B cell (primary cell): ENCODE measurements around the gene DPPA2. TPM values are rescaled to one million over a fixed set of nuclear protein-coding genes. Genes with fewer than 3 reads are reported as not detected.

Source experiments
- ATAC-seq: fragments of 200-7000 bp; cut with Tn5 transposase; one replicate; pipeline ENCODE4 v1.10.0; 2021; ENCODE audit warnings: low read depth, mild to moderate bottlenecking, moderate number of reproducible peaks, moderate library complexity
- CTCF ChIA-PET: fragments of 350-600 bp; sonication (Branson Sonifier 250); formaldehyde crosslinking; loops from one replicate; lab custom pipeline; 2021; ENCODE audit warnings: antibody characterized with exemption, inconsistent platforms; lab: Charles Lee
- POLR2A ChIA-PET: fragments of 350-600 bp; sonication (Branson Sonifier 250); formaldehyde crosslinking; loops from one replicate; lab custom pipeline; 2021; ENCODE audit warnings: antibody characterized with exemption; lab: Charles Lee
- DNase-seq: peaks from one replicate; pipeline ENCODE4 v3.0.0; 2013
- H2AFZ ChIP-seq: 2 replicates; pipeline ENCODE4 v1.6.1; 2012; ENCODE audit warnings: mild to moderate bottlenecking, low read depth, low read length; ENCODE audit not compliant: insufficient read depth, poor library complexity, severe bottlenecking
- H3K27ac ChIP-seq, 2 donors: 1 replicate in 1 of 2; 2 replicates in 1 of 2; pipeline ENCODE4 v1.5.1; 2012 to 2013; ENCODE audit warnings: low read length in 2 of 2, mild to moderate bottlenecking in 2 of 2, moderate library complexity in 1 of 2
- H3K27me3 ChIP-seq, 4 experiments: fragments of 200-600 bp in 1 of 4; sonication (generic) in 1 of 4; replicated peaks in 1 of 4; 1 replicate in 2 of 4; 2 replicates in 2 of 4; pipeline versions ENCODE4 v1.6.1 to v1.7.0; 2013 to 2016; ENCODE audit warnings: low read length in 3 of 4, mild to moderate bottlenecking in 2 of 4, mixed read lengths in 1 of 4, moderate library complexity in 1 of 4; ENCODE audit not compliant: insufficient read depth in 4 of 4, control insufficient read depth in 3 of 4; ENCODE audit errors: control extremely low read depth in 1 of 4
- H3K36me3 ChIP-seq, 2 experiments: replicated peaks in 1 of 2; 1 replicate in 1 of 2; 2 replicates in 1 of 2; pipeline versions ENCODE4 v1.6.1 to v1.7.1; 2013; ENCODE audit warnings: low read length in 1 of 2; ENCODE audit not compliant: insufficient read depth in 2 of 2, control insufficient read depth in 1 of 2; ENCODE audit errors: control extremely low read depth in 1 of 2, extremely low read depth in 1 of 2
- H3K4me1 ChIP-seq, 2 donors: fragments of 200-600 bp in 1 of 2; sonication (generic) in 1 of 2; 1 replicate in 1 of 2; 2 replicates in 1 of 2; pipeline versions ENCODE4 v1.5.1 to v1.6.1; 2013 to 2017; ENCODE audit warnings: low read length in 2 of 2; ENCODE audit not compliant: control insufficient read depth in 2 of 2, insufficient read depth in 2 of 2
- H3K4me2 ChIP-seq: replicated peaks from 2 replicates; pipeline ENCODE3; 2012; ENCODE audit warnings: mild to moderate bottlenecking, low read depth, low read length; ENCODE audit not compliant: poor library complexity, severe bottlenecking
- H3K4me3 ChIP-seq, 5 experiments: fragments of 200-600 bp in 1 of 5; sonication (generic) in 1 of 5; 1 replicate in 3 of 5; 2 replicates in 2 of 5; pipeline versions ENCODE4 v1.5.1 to v1.7.0; 2011 to 2016; ENCODE audit warnings: low read length in 4 of 5, mild to moderate bottlenecking in 4 of 5, low read depth in 2 of 5, control low read depth in 1 of 5, moderate library complexity in 1 of 5; ENCODE audit not compliant: insufficient read depth in 1 of 5; ENCODE audit errors: control extremely low read depth in 1 of 5, extremely low read depth in 1 of 5
- H3K79me2 ChIP-seq: fragments of 200-600 bp; sonication (generic); one replicate; pipeline ENCODE4 v1.6.0; 2016; ENCODE audit warnings: low read length; ENCODE audit not compliant: control insufficient read depth, insufficient read depth
- H3K9ac ChIP-seq: fragments of 200-600 bp; sonication (generic); 2 replicates; pipeline ENCODE4 v1.6.1; 2017; ENCODE audit warnings: mild to moderate bottlenecking, low read length, moderate library complexity
- H3K9me3 ChIP-seq, 3 donors: one replicate each; pipeline versions ENCODE4 v1.6.1 to v1.7.1; 2013; ENCODE audit warnings: low read length in 2 of 3; ENCODE audit not compliant: control insufficient read depth in 2 of 3, insufficient read depth in 1 of 3; ENCODE audit errors: control extremely low read depth in 1 of 3
- H4K20me1 ChIP-seq: 2 replicates; pipeline ENCODE4 v1.6.0; 2012; ENCODE audit warnings: mild to moderate bottlenecking, low read length; ENCODE audit not compliant: insufficient read depth, control insufficient read depth, poor library complexity, severe bottlenecking
- H3K27ac Mint-ChIP-seq: one replicate; pipeline ENCODE4 v1.8.0; 2021; ENCODE audit warnings: mixed read lengths
- H3K27me3 Mint-ChIP-seq: one replicate; pipeline ENCODE4 v1.8.0; 2021; ENCODE audit warnings: mixed read lengths
- H3K4me1 Mint-ChIP-seq: one replicate; pipeline ENCODE4 v1.8.0; 2021; ENCODE audit warnings: mixed read lengths
- H3K4me3 Mint-ChIP-seq: one replicate; pipeline ENCODE4 v1.8.0; 2021; ENCODE audit warnings: mixed read lengths
- H3K9me3 Mint-ChIP-seq: one replicate; pipeline ENCODE4 v1.8.0; 2022; ENCODE audit warnings: mixed read lengths; ENCODE audit not compliant: insufficient read depth
- CTCF ChIP-seq: fragments of 200-600 bp; IDR thresholded peaks from one replicate; pipeline ENCODE4 v1.8.0; 2022; ENCODE audit warnings: antibody characterized with exemption, mild to moderate bottlenecking
- EZH2 ChIP-seq: IDR thresholded peaks from 2 replicates; pipeline ENCODE4 v1.6.1; 2012; ENCODE audit warnings: borderline replicate concordance, low read depth, mild to moderate bottlenecking, moderate library complexity, low read length; ENCODE audit not compliant: insufficient read depth, poor library complexity, severe bottlenecking
- WGBS: methylation state at CpG from one replicate; pipeline ENCODE4 v1.1.5; 2013; ENCODE audit warnings: missing lambda C conversion rate; ENCODE audit not compliant: insufficient coverage; 5-methylcytosine and 5-hydroxymethylcytosine counted together
- intact Hi-C: fragments of 100-400 bp; cut with micrococcal nuclease; formaldehyde crosslinking; loops from one replicate; pipeline ENCODE4 v1.10.0; 2022
- polyA plus RNA-seq: library from polyadenylated mRNA; depleted of rRNA; stranded (reverse); fragments of >200 nt; gene quantifications from 2 replicates; pipeline ENCODE4 v1.2.3, GENCODE V29; 2012
- total RNA-seq, 2 donors: library from RNA; stranded (reverse); fragments of 120-200 nt in 1 of 2; gene quantifications; 1 replicate in 1 of 2; 2 replicates in 1 of 2; pipeline versions ENCODE4 v1.2.3 to v1.2.4, GENCODE V29; 2013 to 2022

Gene DPPA2
- total and polyA plus RNA-seq, 2 donors (not counting 1 experiment from before 2014, with no cell fraction given) = not detected

GRCh38 chr3:109346770-109347295 is 30.5 kb upstream of the DPPA2 start:
- Mint-ChIP-seq H3K27ac (no peak overlapping the region), H3K4me3 (no peak overlapping the region), H3K9me3 (no peaks in the 10 kb centered on the region), H3K27me3 (no peaks in the 10 kb centered on the region), H3K4me1 (no peaks in the 10 kb centered on the region)
- no CpG with 5 or more reads among the region's 3 CpGs for WGBS
- Histone ChIP-seq H2AFZ (no peak overlapping the region), H3K4me1 (no peaks in the 10 kb centered on the region), H3K4me2 (no peak overlapping the region), H3K27me3 (no peaks in the 10 kb centered on the region), H3K36me3 (no peaks in the 10 kb centered on the region), H3K4me3 (no peak overlapping the region), H3K9me3 (no peaks in the 10 kb centered on the region), H3K27ac (no peak overlapping the region), H3K9ac (no peak overlapping the region), H3K79me2 (no peaks in the 10 kb centered on the region), H4K20me1 (no peaks in the 10 kb centered on the region)
- ChIA-PET POLR2A (no interaction called here), CTCF (no interaction called here)
- DNase-seq = no peak
- no peak for ATAC-seq
- intact Hi-C loops = no loop called here
- TF ChIP-seq EZH2 (no peak), CTCF (no peak)

GRCh38 chr3:109346099-109346498 is 29.8 kb upstream of the DPPA2 start:
- no peaks in the 10 kb centered on the region for H3K79me2 ChIP-seq
- no peak overlapping the region for H3K9ac ChIP-seq
- intact Hi-C loops = no loop called here
- no peaks in the 10 kb centered on the region for H3K4me1 Mint-ChIP-seq
- WGBS = 82% methylated on average over 2 of the region's 4 CpGs
- POLR2A ChIA-PET = no interaction called here
- H3K27me3 Mint-ChIP-seq = no peaks in the 10 kb centered on the region
- DNase-seq = no peak
- no peak for TF ChIP-seq EZH2
- H2AFZ ChIP-seq = no peak overlapping the region
- CTCF ChIA-PET = no interaction called here
- no peak overlapping the region for H3K27ac ChIP-seq
- no peaks in the 10 kb centered on the region for H4K20me1 ChIP-seq
- H3K36me3 ChIP-seq = no peaks in the 10 kb centered on the region
- H3K4me2 ChIP-seq = no peak overlapping the region
- no peaks in the 10 kb centered on the region for H3K27me3 ChIP-seq
- peaks cover 0 to under 1% (median 0%) of the 10 kb centered on the region in 3 donors for H3K9me3 ChIP-seq
- H3K4me3 ChIP-seq = no peak overlapping the region
- no peaks in the 10 kb centered on the region for H3K9me3 Mint-ChIP-seq
- H3K4me3 Mint-ChIP-seq = no peak overlapping the region
- H3K27ac Mint-ChIP-seq = no peak overlapping the region
- no peaks in the 10 kb centered on the region for H3K4me1 ChIP-seq
- ATAC-seq = no peak
